A549 treated with RU486 at 1 μM for 4 hours (cell line): ENCODE results near the gene DPRX. TPM values are rescaled to one million over a fixed set of nuclear protein-coding genes. Genes with fewer than 3 reads are reported as not detected.

Experiments used
- total RNA-seq: library from RNA; stranded (reverse); fragments of 200-300 nt; extraction: Qiagen RNA extraction; gene quantifications from 5 replicates; pipeline ENCODE4 v1.2.3, GENCODE V29; 2022; ENCODE audit warnings: low read depth

The DPRX gene, protein sequence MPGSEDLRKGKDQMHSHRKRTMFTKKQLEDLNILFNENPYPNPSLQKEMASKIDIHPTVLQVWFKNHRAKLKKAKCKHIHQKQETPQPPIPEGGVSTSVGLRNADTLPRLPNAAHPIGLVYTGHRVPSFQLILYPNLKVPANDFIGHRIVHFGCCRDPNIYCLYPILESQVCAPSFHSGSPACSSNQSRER
- not detected in 5 replicates for total RNA-seq

DNA sequence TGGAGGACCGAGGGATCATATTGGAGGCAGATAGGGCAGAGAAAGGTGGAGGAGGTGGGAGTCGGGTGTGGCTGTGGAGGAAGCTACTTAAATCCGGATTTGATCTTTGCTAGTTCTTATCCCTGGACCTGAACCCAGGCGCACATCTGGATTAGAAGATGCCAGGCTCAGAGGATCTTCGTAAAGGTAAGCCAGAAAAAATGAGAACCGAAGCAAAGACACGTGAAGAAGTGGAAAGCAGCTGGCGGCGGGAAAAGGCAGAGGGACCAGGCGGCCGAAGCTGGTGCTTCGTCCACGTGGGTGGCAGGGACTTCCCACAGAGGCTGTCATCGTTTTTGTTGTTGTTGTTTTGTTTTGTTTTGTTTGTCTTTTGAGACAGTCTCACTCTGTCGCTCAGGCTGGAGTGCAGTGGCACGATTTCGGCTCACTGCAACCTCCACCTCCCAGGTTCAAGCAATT lies at the start of gene DPRX:
DPRX (plus strand) TSS at position 51 of the 459 bp plus-strand sequence; CDS start at position 159, 108 bp downstream.

Other genes starting within 250 kb of the DPRX start
- 2.1 to 5.3 TPM (median 3.8 TPM) in 5 replicates for gene ZNF765, start 236.8 kb upstream of the DPRX start, total RNA-seq
- 7.6 to 8.1 TPM (median 7.7 TPM) in 5 replicates for gene ZNF761, start 200.0 kb upstream of the DPRX start, total RNA-seq
- gene ZNF813, start 164.3 kb upstream of the DPRX start, total RNA-seq = 0.13 to 0.37 TPM (median 0.22 TPM) in 5 replicates
- gene ZNF331, start 93.9 kb upstream of the DPRX start, total RNA-seq = 10.9 to 14.1 TPM (median 11.8 TPM) in 5 replicates
- gene NLRP12, start 192.3 kb downstream of the DPRX start, total RNA-seq = 0.02 TPM in 1 of 5 replicates, not detected in the others
- gene MYADM, start 235.9 kb downstream of the DPRX start, total RNA-seq = 219 to 342 TPM (median 291 TPM) in 5 replicates